Upper lobe of left lung (tissue), 6 donors: ENCODE data around the gene HUNK. TPM values are rescaled to one million over a fixed set of nuclear protein-coding genes. Genes with fewer than 3 reads are reported as not detected.
A peak's percentile ranks its signal among the peaks of the same experiment; 100 is the strongest.
"Not testable (repeated sequence)": the region's sequence is repeated elsewhere in the genome, so short reads cannot be mapped to it uniquely, and the experiment has no call there.

ENCODE experiments used
- ATAC-seq, 2 donors: fragments of 200-7000 bp; cut with Tn5 transposase; one replicate each; pipeline ENCODE4 v1.9.1; 2022; ENCODE audit warnings: mild to moderate bottlenecking in 2 of 2, moderate library complexity in 2 of 2; ENCODE audit not compliant: low FRiP score in 2 of 2
- DNase-seq, 2 donors: peaks; one replicate each; pipeline ENCODE4 v3.0.0-alpha.2; 2019 to 2020
- H3K27ac ChIP-seq, 4 donors: fragments of 200-600 bp; sonication (generic); one replicate each; pipeline ENCODE4 v1.5.1; 2016 to 2019
- H3K27me3 ChIP-seq, 4 donors: fragments of 200-600 bp; sonication (generic); one replicate each; pipeline ENCODE4 v1.5.1; 2017 to 2019
- H3K36me3 ChIP-seq, 4 donors: fragments of 200-600 bp; sonication (generic); one replicate each; pipeline ENCODE4 v1.5.1; 2016 to 2019
- H3K4me1 ChIP-seq, 4 donors: fragments of 200-600 bp; sonication (generic); one replicate each; pipeline ENCODE4 v1.5.1; 2018 to 2019
- H3K4me3 ChIP-seq, 4 donors: fragments of 200-600 bp; sonication (generic); one replicate each; pipeline ENCODE4 v1.5.1; 2017 to 2019; ENCODE audit warnings: mild to moderate bottlenecking in 2 of 4, moderate library complexity in 1 of 4
- H3K9me3 ChIP-seq, 4 donors: fragments of 200-600 bp; sonication (generic); one replicate each; pipeline ENCODE4 v1.5.1; 2018 to 2019
- EP300 ChIP-seq, 4 donors: sonication (generic); formaldehyde crosslinking; IDR thresholded peaks; one replicate each; pipeline ENCODE4 v1.5.1; 2017; ENCODE audit warnings: antibody characterized with exemption in 4 of 4, control low read depth in 2 of 4
- POLR2A ChIP-seq, 4 donors: fragments of 450-650 bp; IDR thresholded peaks; one replicate each; pipeline ENCODE4 v1.5.1; 2016 to 2017; ENCODE audit warnings: antibody characterized with exemption in 4 of 4, mild to moderate bottlenecking in 2 of 4
- POLR2AphosphoS5 ChIP-seq, 2 donors: sonication (generic); formaldehyde crosslinking; IDR thresholded peaks; one replicate each; pipeline ENCODE4 v1.5.1; 2017; ENCODE audit warnings: antibody characterized with exemption in 2 of 2
- WGBS, 2 donors: methylation state at CpG; one replicate each; pipeline ENCODE4 v1.1.5; 2017 to 2018; 5-methylcytosine and 5-hydroxymethylcytosine counted together
- total RNA-seq, 6 donors: library from RNA; depleted of rRNA in 4 of 6; stranded (reverse); fragments of >200 nt in 4 of 6; gene quantifications; one replicate each; pipeline versions ENCODE4 v1.1.0 to v1.2.1, GENCODE V29; 2016 to 2021
- TF ChIP-seq, protein P1 (sequence below), 6 experiments: fragments of 450-650 bp in 4 of 6; fragments of 200-600 bp in 2 of 6; sonication (generic) in 2 of 6; IDR thresholded peaks; one replicate each; pipeline ENCODE4 v1.5.1; 2016 to 2019; ENCODE audit warnings: antibody characterized with exemption in 6 of 6
- donor health status: DM: no; HTN: no; CAD: no; lungs with moderate emphysema.
- donor health status: DM: no; HTN: yes; CAD: no; lungs with severe emphysema.

The HUNK gene
- total RNA-seq, 6 donors from 2014 or later = 1.1 to 6.2 (median 2.2) TPM

DNA sequence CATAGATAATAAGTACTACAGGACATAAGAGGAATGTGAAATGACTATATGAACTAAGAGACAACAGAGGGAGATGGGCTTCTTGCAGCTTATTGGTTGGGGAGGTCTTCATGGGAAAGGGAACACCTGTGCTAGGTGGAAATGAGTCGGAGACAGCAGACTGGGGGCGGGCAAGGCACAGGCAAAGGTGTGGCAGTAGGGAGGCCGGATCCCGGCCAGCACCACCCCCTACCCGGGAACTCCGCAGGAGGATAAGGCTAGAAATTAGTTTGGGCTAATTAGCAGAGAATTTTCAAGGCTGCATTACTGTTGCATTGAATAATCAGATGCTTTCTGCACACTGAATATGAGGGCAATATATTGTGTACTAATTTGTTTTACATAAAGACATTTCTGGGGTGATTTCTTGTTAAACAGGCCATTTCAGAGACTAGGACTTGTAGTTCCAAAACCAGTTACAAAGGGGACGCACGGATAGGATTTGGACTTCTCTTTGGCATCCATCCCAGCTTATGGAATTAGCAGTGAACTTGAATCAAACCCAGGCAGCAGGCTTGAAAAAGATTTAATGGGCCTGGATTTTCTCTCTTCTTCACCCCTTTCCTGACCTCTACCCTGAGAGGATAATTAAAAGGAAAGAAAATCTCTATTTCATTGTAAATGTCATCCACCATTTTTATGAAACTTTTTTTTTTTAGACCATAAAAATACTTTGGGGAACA is 2.2 kb upstream of the HUNK start:
- ATAC-seq (no peak), DNase-seq (peak in 1 of 2 donors; percentile 53)
- no peaks in the 10 kb centered on the region for H3K9me3 ChIP-seq
- 81 to 83% methylated on average over 8 of the region's 8 CpGs for WGBS, 2 donors
- H3K36me3 ChIP-seq = no peaks in the 10 kb centered on the region
- H3K4me1 ChIP-seq = peaks cover 17 to 31% (median 19%) of the 10 kb centered on the region in 4 donors
- H3K27me3 ChIP-seq = peaks cover 0 to 18% (median 9%) of the 10 kb centered on the region in 4 donors
- H3K4me3 ChIP-seq = no peak overlapping the region
- TF ChIP-seq POLR2AphosphoS5 (IDR thresholded peaks at IDR 0.05) (no peak), POLR2A (IDR thresholded peaks at IDR 0.05) (no peak)
- H3K27ac ChIP-seq = no peak overlapping the region

DNA sequence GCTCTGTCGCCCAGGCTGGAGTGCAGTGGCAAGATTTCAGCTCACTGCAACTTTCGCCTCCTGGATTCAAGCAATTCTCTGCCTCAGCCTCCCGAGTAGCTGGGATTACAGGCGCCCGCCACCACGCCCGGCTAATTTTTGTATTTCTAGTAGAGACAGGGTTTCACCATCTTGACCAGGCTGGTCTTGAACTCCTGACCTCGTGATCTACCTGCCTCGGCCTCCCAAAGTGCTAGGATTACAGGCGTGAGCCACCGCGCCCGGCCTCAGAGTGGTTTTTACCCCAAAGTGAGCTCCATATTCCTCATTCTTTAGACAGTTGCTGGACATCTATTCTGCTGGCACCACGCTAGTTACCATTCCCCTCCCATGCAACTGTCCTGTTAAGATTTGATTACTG is 1.4 kb upstream of the HUNK start:
- WGBS, 2 donors = 89 to 95% methylated on average over 14 of the region's 14 CpGs
- peaks cover 0 to 18% (median 9%) of the 10 kb centered on the region in 4 donors for H3K27me3 ChIP-seq

GRCh38 chr21:31872072-31872451 is 758 bp upstream of the HUNK start:
- WGBS, 2 donors = 4 to 10% methylated on average over 12 of the region's 12 CpGs
- no peak for TF ChIP-seq POLR2AphosphoS5 (IDR thresholded peaks at IDR 0.05)
- TF ChIP-seq, protein P1, sequence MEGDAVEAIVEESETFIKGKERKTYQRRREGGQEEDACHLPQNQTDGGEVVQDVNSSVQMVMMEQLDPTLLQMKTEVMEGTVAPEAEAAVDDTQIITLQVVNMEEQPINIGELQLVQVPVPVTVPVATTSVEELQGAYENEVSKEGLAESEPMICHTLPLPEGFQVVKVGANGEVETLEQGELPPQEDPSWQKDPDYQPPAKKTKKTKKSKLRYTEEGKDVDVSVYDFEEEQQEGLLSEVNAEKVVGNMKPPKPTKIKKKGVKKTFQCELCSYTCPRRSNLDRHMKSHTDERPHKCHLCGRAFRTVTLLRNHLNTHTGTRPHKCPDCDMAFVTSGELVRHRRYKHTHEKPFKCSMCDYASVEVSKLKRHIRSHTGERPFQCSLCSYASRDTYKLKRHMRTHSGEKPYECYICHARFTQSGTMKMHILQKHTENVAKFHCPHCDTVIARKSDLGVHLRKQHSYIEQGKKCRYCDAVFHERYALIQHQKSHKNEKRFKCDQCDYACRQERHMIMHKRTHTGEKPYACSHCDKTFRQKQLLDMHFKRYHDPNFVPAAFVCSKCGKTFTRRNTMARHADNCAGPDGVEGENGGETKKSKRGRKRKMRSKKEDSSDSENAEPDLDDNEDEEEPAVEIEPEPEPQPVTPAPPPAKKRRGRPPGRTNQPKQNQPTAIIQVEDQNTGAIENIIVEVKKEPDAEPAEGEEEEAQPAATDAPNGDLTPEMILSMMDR (IDR thresholded peaks at IDR 0.05) = no peak
- no peak for TF ChIP-seq EP300 (IDR thresholded peaks at IDR 0.05)
- TF ChIP-seq POLR2A (IDR thresholded peaks at IDR 0.05) = no peak
- peaks cover 0 to 18% (median 9%) of the 10 kb centered on the region in 4 donors for H3K27me3 ChIP-seq
- peaks cover 16 to 31% (median 18%) of the 10 kb centered on the region in 4 donors for H3K4me1 ChIP-seq
- ATAC-seq = no peak
- no peaks in the 10 kb centered on the region for H3K9me3 ChIP-seq
- H3K4me3 ChIP-seq = peak overlapping the region in 3 of 4 donors; percentile 43 to 63 (median 56)
- no peak for DNase-seq
- H3K27ac ChIP-seq = no peak overlapping the region
- no peaks in the 10 kb centered on the region for H3K36me3 ChIP-seq

More for the DNA sequence above, 1.4 kb upstream of the HUNK start:
- not testable (repeated sequence) for H3K9me3 ChIP-seq, H3K36me3 ChIP-seq, ATAC-seq, DNase-seq, H3K27ac ChIP-seq, H3K4me3 ChIP-seq
- peaks cover 16 to 31% (median 18%) of the 10 kb centered on the region in 4 donors for H3K4me1 ChIP-seq

DNA sequence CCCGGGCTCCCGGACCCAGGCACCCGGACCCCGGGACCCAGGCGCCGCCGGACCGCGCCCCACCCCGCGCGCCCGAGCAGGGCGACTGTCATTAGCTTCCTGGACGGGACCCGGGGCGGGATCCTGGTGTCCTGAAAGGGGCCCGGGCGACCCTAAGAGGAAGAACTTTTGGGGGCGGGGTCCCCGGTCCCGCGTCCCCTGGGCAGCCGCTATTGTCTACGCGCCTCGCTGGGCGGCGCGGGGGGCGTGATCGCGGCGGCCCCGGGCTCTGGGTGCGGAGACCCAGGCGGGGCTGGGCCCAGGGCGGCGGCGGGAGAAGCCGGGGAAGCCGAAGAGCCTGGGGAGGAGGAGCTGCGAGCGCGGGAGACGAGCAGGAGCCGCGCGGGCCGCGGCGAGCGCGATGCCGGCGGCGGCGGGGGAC is 465 bp downstream of the HUNK start:
- Histone ChIP-seq H3K27me3 (peaks cover 0 to 18% (median 9%) of the 10 kb centered on the region in 4 donors), H3K36me3 (no peaks in the 10 kb centered on the region), H3K9me3 (no peaks in the 10 kb centered on the region), H3K4me3 (peak overlapping the region; percentile 25 to 63 (median 50)), H3K4me1 (peaks cover 16 to 31% (median 18%) of the 10 kb centered on the region in 4 donors), H3K27ac (peak overlapping the region in 2 of 4 donors; percentile 18 to 53)
- peak in 1 of 2 donors; percentile 89 for DNase-seq
- ATAC-seq = peak in 1 of 2 donors; percentile 59
- TF ChIP-seq POLR2A (IDR thresholded peaks at IDR 0.05) (no peak), POLR2AphosphoS5 (IDR thresholded peaks at IDR 0.05) (no peak)
- 0 to 5% methylated on average over 2 to 4 of the region's 58 CpGs for WGBS, 2 donors

DNA sequence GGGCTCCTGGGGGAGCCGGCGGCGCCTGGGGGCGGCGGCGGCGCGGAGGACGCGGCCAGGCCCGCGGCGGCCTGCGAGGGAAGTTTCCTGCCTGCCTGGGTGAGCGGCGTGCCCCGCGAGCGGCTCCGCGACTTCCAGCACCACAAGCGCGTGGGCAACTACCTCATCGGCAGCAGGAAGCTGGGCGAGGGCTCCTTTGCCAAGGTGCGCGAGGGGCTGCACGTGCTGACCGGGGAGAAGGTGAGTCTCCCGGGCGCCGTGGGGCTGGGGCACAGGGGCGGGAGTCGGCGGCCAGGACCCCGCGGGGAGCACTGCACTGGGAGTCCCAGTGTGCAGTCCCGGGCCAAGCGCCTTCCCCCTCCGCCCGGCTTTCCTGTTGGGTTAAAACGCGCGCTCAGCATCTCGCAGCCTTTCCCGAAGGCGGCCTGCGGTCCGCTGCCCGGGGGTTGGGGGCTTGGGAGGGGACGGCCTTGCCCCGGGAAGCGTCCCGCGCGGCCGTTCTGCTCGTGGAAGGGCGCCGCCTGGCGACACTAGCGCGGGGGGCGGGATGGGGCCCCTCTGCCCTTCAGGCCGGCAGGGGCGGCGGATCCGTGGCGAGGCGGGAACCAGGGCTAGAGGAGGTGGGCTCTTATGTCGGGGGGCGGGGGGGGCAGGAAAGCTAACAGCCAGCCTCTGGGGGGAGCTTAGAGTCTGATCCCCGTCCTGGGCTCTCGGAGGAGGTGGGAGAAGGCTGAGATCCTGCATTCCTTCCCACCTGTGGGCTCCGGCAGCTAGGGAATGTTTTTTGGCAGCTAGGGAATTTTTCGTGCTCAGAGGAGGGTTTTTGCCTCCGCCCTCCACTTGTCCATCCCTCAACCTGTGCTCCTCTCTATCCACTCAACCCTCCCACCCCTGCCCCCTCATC is 1.1 kb downstream of the HUNK start:
- DNase-seq (peak; percentile 43 to 94), ATAC-seq (peak in 1 of 2 donors; percentile 80)
- Histone ChIP-seq H3K27ac (no peak overlapping the region), H3K36me3 (no peaks in the 10 kb centered on the region), H3K9me3 (no peaks in the 10 kb centered on the region), H3K4me3 (peak overlapping the region in 3 of 4 donors; percentile 43 to 63 (median 56)), H3K27me3 (peaks cover 0 to 18% (median 9%) of the 10 kb centered on the region in 4 donors), H3K4me1 (peaks cover 16 to 31% (median 18%) of the 10 kb centered on the region in 4 donors)
- 3 to 4% methylated on average over 20 to 24 of the region's 77 CpGs for WGBS, 2 donors
- TF ChIP-seq POLR2AphosphoS5 (IDR thresholded peaks at IDR 0.05) = no peak
- TF ChIP-seq, protein P1 (IDR thresholded peaks at IDR 0.05) = peak in 5 of 6 experiments; percentile 31 to 67 (median 53)

GRCh38 chr21:31874812-31875212 is 2.0 kb downstream of the HUNK start:
- ATAC-seq = no peak
- H3K36me3 ChIP-seq = no peaks in the 10 kb centered on the region
- 30 to 60% methylated on average over 8 to 10 of the region's 12 CpGs for WGBS, 2 donors
- no peaks in the 10 kb centered on the region for H3K9me3 ChIP-seq
- TF ChIP-seq POLR2A (IDR thresholded peaks at IDR 0.05) (no peak), POLR2AphosphoS5 (IDR thresholded peaks at IDR 0.05) (no peak), EP300 (IDR thresholded peaks at IDR 0.05) (no peak)
- TF ChIP-seq, protein P1 (IDR thresholded peaks at IDR 0.05) = no peak
- peaks cover 0 to 18% (median 9%) of the 10 kb centered on the region in 4 donors for H3K27me3 ChIP-seq
- H3K4me3 ChIP-seq = peak overlapping the region in 1 of 4 donors; percentile 63
- DNase-seq = peak in 1 of 2 donors; percentile 52
- H3K4me1 ChIP-seq = peaks cover 17 to 31% (median 20%) of the 10 kb centered on the region in 4 donors
- H3K27ac ChIP-seq = no peak overlapping the region
